ENCODE measurements around the gene ABHD15.

DNA sequence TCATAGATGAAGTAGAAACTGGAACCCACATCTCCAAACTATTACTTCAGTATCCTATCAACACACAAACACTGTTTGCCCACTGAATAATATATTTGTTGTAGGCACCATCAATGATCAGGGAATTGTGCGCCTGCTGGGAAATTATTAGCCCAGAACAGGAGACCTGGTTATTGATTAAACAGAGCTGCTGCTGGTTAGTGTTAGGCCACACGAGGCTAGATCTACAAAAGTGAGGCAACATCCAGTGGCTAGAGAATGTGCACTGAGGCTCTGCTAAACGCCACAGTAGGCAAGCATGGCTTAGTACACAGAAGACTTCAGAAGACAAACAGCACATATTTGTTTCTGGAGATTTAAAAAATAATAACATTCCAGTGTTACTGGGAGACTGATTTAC is 11.0 kb downstream of the ABHD15 start:
- TF ChIP-seq FOXA1 (IDR thresholded peaks at IDR 0.05) (no peak), ELF4 (IDR thresholded peaks at IDR 0.05) (no peak), TARDBP (IDR thresholded peaks at IDR 0.05) (no peak), SUZ12 (IDR thresholded peaks at IDR 0.05) (no peak), SP1 (IDR thresholded peaks at IDR 0.05) (no peak), BHLHE40 (IDR thresholded peaks at IDR 0.05; ENCODE audit: borderline replicate concordance) (no peak), FOXM1 (IDR thresholded peaks at IDR 0.05; ENCODE audit: borderline replicate concordance) (no peak), HDGF (IDR thresholded peaks at IDR 0.05; ENCODE audit: borderline replicate concordance) (no peak), NFRKB (IDR thresholded peaks at IDR 0.05) (no peak)
- TF ChIP-seq, protein P1, sequence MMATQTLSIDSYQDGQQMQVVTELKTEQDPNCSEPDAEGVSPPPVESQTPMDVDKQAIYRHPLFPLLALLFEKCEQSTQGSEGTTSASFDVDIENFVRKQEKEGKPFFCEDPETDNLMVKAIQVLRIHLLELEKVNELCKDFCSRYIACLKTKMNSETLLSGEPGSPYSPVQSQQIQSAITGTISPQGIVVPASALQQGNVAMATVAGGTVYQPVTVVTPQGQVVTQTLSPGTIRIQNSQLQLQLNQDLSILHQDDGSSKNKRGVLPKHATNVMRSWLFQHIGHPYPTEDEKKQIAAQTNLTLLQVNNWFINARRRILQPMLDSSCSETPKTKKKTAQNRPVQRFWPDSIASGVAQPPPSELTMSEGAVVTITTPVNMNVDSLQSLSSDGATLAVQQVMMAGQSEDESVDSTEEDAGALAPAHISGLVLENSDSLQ (IDR thresholded peaks at IDR 0.05), result no peak

Measured in HEK293T (cell line).